HCT116 (cell line): ENCODE results near the gene DDO. TPM values are rescaled to one million over a fixed set of nuclear protein-coding genes. Genes with fewer than 3 reads are reported as not detected.

Experiments
- ATAC-seq: fragments of 200-7000 bp; cut with Tn5 transposase; 2 replicates; pipeline ENCODE4 v1.9.1; 2020; ENCODE audit warnings: mild to moderate bottlenecking, moderate library complexity
- BruUV-seq: library from RNA; stranded (reverse); fragments of 400-500 nt; replicated peaks from 2 replicates; lab custom pipeline; 2021; lab: Mats Ljungman, UMichigan
- CTCF ChIA-PET: fragments of 300-600 bp; sonication (Branson Sonifier 250); formaldehyde crosslinking; loops from one replicate; lab custom pipeline; 2021; ENCODE audit warnings: antibody characterized with exemption; lab: Charles Lee
- POLR2A ChIA-PET: fragments of 300-600, 350-600 bp; sonication (Branson Sonifier 250); formaldehyde crosslinking; loops from one replicate; lab custom pipeline; 2021; ENCODE audit warnings: antibody characterized with exemption; lab: Charles Lee
- RAD21 ChIA-PET, 2 experiments: fragments of 300-600 bp; sonication (Branson Sonifier 250); formaldehyde crosslinking; loops; one replicate each; lab custom pipeline; 2023; ENCODE audit warnings: low total read pairs in 2 of 2; ENCODE audit not compliant: uncharacterized antibody in 2 of 2, unreplicated experiment in 2 of 2, low non-redundant PET in 1 of 2; lab: Charles Lee
- DNase-seq: peaks from one replicate; pipeline ENCODE4 v3.0.0-alpha.2; 2010; ENCODE audit warnings: low read depth, low spot score
- H2AFZ ChIP-seq: fragments of 200-600 bp; shearing (Covaris generic), sonication (generic); 2 replicates; pipeline ENCODE4 v1.6.1; 2017; ENCODE audit warnings: low read depth, mixed run types, mixed read lengths, antibody characterized with exemption, low read length; ENCODE audit not compliant: poor library complexity, severe bottlenecking
- H3K27ac ChIP-seq: 2 replicates; pipeline ENCODE4 v1.5.1; 2012; ENCODE audit warnings: low read depth, low read length
- H3K27me3 ChIP-seq: fragments of 200-600 bp; sonication (generic); 2 replicates; pipeline ENCODE4 v1.6.1; 2016; ENCODE audit warnings: mixed run types, low read length, mixed read lengths; ENCODE audit not compliant: insufficient read depth
- H3K36me3 ChIP-seq, 2 experiments: fragments of 200-500 bp in 1 of 2; fragments of 200-600 bp in 1 of 2; sonication (Bioruptor generic) in 1 of 2; sonication (generic) in 1 of 2; 2 replicates each; pipeline versions ENCODE4 v1.5.1 to v1.6.1; 2014 to 2016; ENCODE audit warnings: low read length in 2 of 2, inconsistent platforms in 1 of 2, mixed read lengths in 1 of 2, mixed run types in 1 of 2; ENCODE audit not compliant: insufficient read depth in 2 of 2, control insufficient read depth in 1 of 2
- H3K4me1 ChIP-seq, 2 experiments: fragments of 200-600 bp in 1 of 2; sonication (generic) in 1 of 2; 2 replicates each; pipeline versions ENCODE4 v1.5.1 to v1.6.1; 2012 to 2017; ENCODE audit warnings: low read length in 2 of 2, inconsistent platforms in 1 of 2, mild to moderate bottlenecking in 1 of 2, mixed read lengths in 1 of 2, mixed run types in 1 of 2, moderate library complexity in 1 of 2; ENCODE audit not compliant: insufficient read depth in 2 of 2, control insufficient read depth in 1 of 2
- H3K4me2 ChIP-seq: fragments of 200-600 bp; sonication (generic); 2 replicates; pipeline ENCODE4 v1.6.1; 2017; ENCODE audit warnings: mixed run types, low read length, mixed read lengths
- H3K4me3 ChIP-seq, 2 experiments: fragments of 200-600 bp in 1 of 2; sonication (generic) in 1 of 2; replicated peaks in 1 of 2; 2 replicates each; pipeline ENCODE4 v1.5.1; 2011 to 2016; ENCODE audit warnings: low read length in 2 of 2, control low read depth in 1 of 2, low read depth in 1 of 2, mild to moderate bottlenecking in 1 of 2, mixed read lengths in 1 of 2, mixed run types in 1 of 2
- H3K79me2 ChIP-seq: fragments of 200-600 bp; sonication (generic); 2 replicates; pipeline ENCODE4 v1.6.1; 2017; ENCODE audit warnings: mild to moderate bottlenecking, mixed run types, low read length, moderate library complexity, mixed read lengths; ENCODE audit not compliant: insufficient read depth
- H3K9ac ChIP-seq: fragments of 200-600 bp; sonication (generic); 2 replicates; pipeline ENCODE4 v1.6.1; 2016; ENCODE audit warnings: low read length, mixed read lengths
- H3K9me2 ChIP-seq: fragments of 200-600 bp; sonication (generic), shearing (Covaris generic); 2 replicates; pipeline ENCODE4 v1.6.1; 2017; ENCODE audit warnings: mixed run types, mild to moderate bottlenecking, moderate library complexity; ENCODE audit not compliant: insufficient read depth
- H3K9me3 ChIP-seq, 2 experiments: fragments of 200-500 bp in 1 of 2; fragments of 200-600 bp in 1 of 2; sonication (Bioruptor generic) in 1 of 2; sonication (generic) in 1 of 2; 2 replicates each; pipeline ENCODE4 v1.6.1; 2014 to 2017; ENCODE audit warnings: low read length in 2 of 2, mixed read lengths in 2 of 2, inconsistent platforms in 1 of 2, low read depth in 1 of 2, mild to moderate bottlenecking in 1 of 2, mixed run types in 1 of 2, moderate library complexity in 1 of 2; ENCODE audit not compliant: control insufficient read depth in 1 of 2, insufficient read depth in 1 of 2
- H4K20me1 ChIP-seq: fragments of 200-600 bp; sonication (generic), shearing (Covaris generic); 2 replicates; pipeline ENCODE4 v1.6.1; 2017; ENCODE audit warnings: mixed run types, mild to moderate bottlenecking, moderate library complexity; ENCODE audit not compliant: insufficient read depth
- CEBPB ChIP-seq: IDR thresholded peaks from 2 replicates; pipeline ENCODE4 v1.6.1; 2012; ENCODE audit warnings: low read depth
- EGR1 ChIP-seq: IDR thresholded peaks from 2 replicates; pipeline ENCODE4 v1.6.1; 2012; ENCODE audit warnings: low read depth
- ELF1 ChIP-seq: IDR thresholded peaks from 2 replicates; pipeline ENCODE4 v1.6.1; 2012; ENCODE audit warnings: low read depth, borderline replicate concordance
- FOSL1 ChIP-seq: IDR thresholded peaks from 2 replicates; pipeline ENCODE4 v1.6.1; 2012; ENCODE audit warnings: low read depth
- JUND ChIP-seq: IDR thresholded peaks from 2 replicates; pipeline ENCODE4 v1.6.1; 2012
- POLR2A ChIP-seq: IDR thresholded peaks from 2 replicates; pipeline ENCODE4 v1.7.0; 2011; ENCODE audit warnings: borderline replicate concordance; ENCODE audit not compliant: insufficient read depth, insufficient read length; ENCODE audit errors: extremely low read depth
- SIN3A ChIP-seq: IDR thresholded peaks from 2 replicates; pipeline ENCODE4 v1.6.1; 2012; ENCODE audit warnings: low read depth
- TCF7L2 ChIP-seq: IDR thresholded peaks from 2 replicates; pipeline ENCODE4 v1.7.0; 2011; ENCODE audit warnings: borderline replicate concordance, inconsistent platforms; ENCODE audit not compliant: insufficient read depth, insufficient read length; ENCODE audit errors: extremely low read depth
- YY1 ChIP-seq: IDR thresholded peaks from 2 replicates; pipeline ENCODE4 v1.6.1; 2011; ENCODE audit warnings: low read length, low read depth, moderate library complexity, mild to moderate bottlenecking; ENCODE audit not compliant: insufficient replicate concordance; ENCODE audit errors: extremely low read depth
- ZFX ChIP-seq: fragments of 450-650 bp; IDR thresholded peaks from 2 replicates; pipeline ENCODE4 v1.6.1; 2017
- ZNF274 ChIP-seq: fragments of 200-500 bp; sonication (Bioruptor generic); IDR thresholded peaks from 2 replicates; pipeline ENCODE4 v1.6.1; 2014; ENCODE audit warnings: mild to moderate bottlenecking, low read depth, low read length, inconsistent platforms
- intact Hi-C: fragments of 100-400 bp; cut with micrococcal nuclease; formaldehyde crosslinking; loops from 2 replicates; pipeline ENCODE4 v1.10.0; 2022
- total RNA-seq: library from RNA; stranded (reverse); gene quantifications from one replicate; pipeline ENCODE4 v1.2.1, GENCODE V29; 2021; ENCODE audit not compliant: unreplicated experiment
- TF ChIP-seq, protein P1 (sequence below): IDR thresholded peaks from 2 replicates; pipeline ENCODE4 v1.6.1; 2011; ENCODE audit warnings: mild to moderate bottlenecking, low read length, moderate library complexity; ENCODE audit not compliant: insufficient replicate concordance; ENCODE audit errors: extremely low read depth

DDO gene
- total RNA-seq, 1 experiment from 2014 or later = not detected

- Histone ChIP-seq H3K27ac (no peak overlapping the region), H3K4me3 (no peak overlapping the region), H3K9ac (no peak overlapping the region), H3K9me2 (no peaks in the 10 kb centered on the region), H4K20me1 (no peaks in the 10 kb centered on the region), H3K36me3 (no peaks in the 10 kb centered on the region), H2AFZ (no peak overlapping the region), H3K79me2 (no peaks in the 10 kb centered on the region), H3K4me1 (no peaks in the 10 kb centered on the region), H3K9me3 (no peaks in the 10 kb centered on the region), H3K27me3 (no peaks in the 10 kb centered on the region), H3K4me2 (no peak overlapping the region)
- no peak for TF ChIP-seq POLR2A
- TF ChIP-seq, protein P1, sequence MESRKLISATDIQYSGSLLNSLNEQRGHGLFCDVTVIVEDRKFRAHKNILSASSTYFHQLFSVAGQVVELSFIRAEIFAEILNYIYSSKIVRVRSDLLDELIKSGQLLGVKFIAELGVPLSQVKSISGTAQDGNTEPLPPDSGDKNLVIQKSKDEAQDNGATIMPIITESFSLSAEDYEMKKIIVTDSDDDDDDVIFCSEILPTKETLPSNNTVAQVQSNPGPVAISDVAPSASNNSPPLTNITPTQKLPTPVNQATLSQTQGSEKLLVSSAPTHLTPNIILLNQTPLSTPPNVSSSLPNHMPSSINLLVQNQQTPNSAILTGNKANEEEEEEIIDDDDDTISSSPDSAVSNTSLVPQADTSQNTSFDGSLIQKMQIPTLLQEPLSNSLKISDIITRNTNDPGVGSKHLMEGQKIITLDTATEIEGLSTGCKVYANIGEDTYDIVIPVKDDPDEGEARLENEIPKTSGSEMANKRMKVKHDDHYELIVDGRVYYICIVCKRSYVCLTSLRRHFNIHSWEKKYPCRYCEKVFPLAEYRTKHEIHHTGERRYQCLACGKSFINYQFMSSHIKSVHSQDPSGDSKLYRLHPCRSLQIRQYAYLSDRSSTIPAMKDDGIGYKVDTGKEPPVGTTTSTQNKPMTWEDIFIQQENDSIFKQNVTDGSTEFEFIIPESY = no peak
- no peak for TF ChIP-seq SIN3A
- TF ChIP-seq ZNF274 = no peak
- TF ChIP-seq ZFX = no peak
- TF ChIP-seq TCF7L2 = no peak
- TF ChIP-seq CEBPB = no peak
- TF ChIP-seq JUND = no peak
- TF ChIP-seq YY1 = no peak
- no peak for TF ChIP-seq ELF1
- TF ChIP-seq EGR1 = no peak
- no peak for TF ChIP-seq FOSL1
- RAD21 ChIA-PET = no interaction called here
- ATAC-seq (no peak), DNase-seq (no peak)
- POLR2A ChIA-PET = no interaction called here
- intact Hi-C loops = no loop called here
- BruUV-seq = no TSS peak
- CTCF ChIA-PET = no interaction called here
Observed at GRCh38 chr6:110440026-110440425, 24.7 kb upstream of the DDO start.
